Mucosa of stomach (tissue), 1 donor: ENCODE results near the gene PGRMC1.
"Not testable (repeated sequence)": the region's sequence is repeated elsewhere in the genome, so short reads cannot be mapped to it uniquely, and the experiment has no call there.

Experiments used
- H3K27me3 ChIP-seq: one replicate; pipeline ENCODE4 v1.7.0; 2013; ENCODE audit warnings: mild to moderate bottlenecking, low read length; ENCODE audit not compliant: control insufficient read depth, insufficient read depth
- H3K36me3 ChIP-seq: one replicate; pipeline ENCODE4 v1.7.0; 2013; ENCODE audit warnings: low read length; ENCODE audit not compliant: control insufficient read depth, insufficient read depth
- H3K4me1 ChIP-seq: one replicate; pipeline ENCODE4 v1.7.0; 2013; ENCODE audit warnings: mild to moderate bottlenecking, low read length; ENCODE audit not compliant: control insufficient read depth, insufficient read depth
- H3K4me3 ChIP-seq: one replicate; pipeline ENCODE4 v1.7.0; 2013; ENCODE audit warnings: low read length
- H3K9ac ChIP-seq: one replicate; pipeline ENCODE4 v1.7.0; 2013; ENCODE audit warnings: mild to moderate bottlenecking, low read length, moderate library complexity
- H3K9me3 ChIP-seq: one replicate; pipeline ENCODE4 v1.7.0; 2013; ENCODE audit warnings: mild to moderate bottlenecking, low read length, moderate library complexity; ENCODE audit not compliant: control insufficient read depth
- donor health status: Pancreatic carcinoma.

The PGRMC1 gene

DNA sequence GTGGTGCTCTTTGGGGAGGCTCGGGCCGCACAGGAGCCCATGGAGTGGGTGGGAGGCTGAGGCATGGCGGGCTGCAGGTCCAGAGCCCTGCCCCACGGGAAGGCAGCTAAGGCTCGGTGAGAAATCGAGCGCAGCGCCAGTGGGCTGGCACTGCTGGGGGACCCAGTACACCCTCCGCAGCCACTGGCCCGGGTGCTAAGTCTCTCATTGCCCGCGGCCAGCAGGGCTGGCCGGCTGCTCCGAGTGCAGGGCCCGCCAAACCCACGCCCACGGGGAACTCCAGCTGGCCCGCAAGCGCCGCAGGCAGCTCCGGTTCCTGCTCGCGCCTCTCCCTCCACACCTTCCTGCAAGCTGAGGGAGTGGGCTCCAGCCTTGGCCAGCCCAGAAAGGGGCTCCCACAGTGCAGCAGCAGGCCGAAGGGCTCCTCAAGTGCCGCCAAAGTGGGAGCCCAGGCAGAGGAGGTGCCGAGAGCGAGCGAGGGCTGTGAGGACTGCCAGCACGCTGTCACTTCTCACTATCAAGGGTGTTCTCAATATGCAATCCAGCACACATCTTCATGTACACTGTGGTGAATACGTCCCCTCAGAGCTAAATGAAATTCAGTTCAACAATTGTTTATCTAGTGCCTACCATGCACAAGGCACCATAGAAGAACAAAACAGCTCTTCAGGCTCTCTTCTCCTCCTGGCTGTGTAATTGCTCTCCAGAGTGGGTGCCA lies 25.0 kb upstream of the PGRMC1 start:
- H3K9me3 ChIP-seq, H3K4me3 ChIP-seq, H3K27me3 ChIP-seq, H3K36me3 ChIP-seq, H3K4me1 ChIP-seq, H3K9ac ChIP-seq: not testable (repeated sequence)

GRCh38 chrX:119211649-119212014 lies 24.5 kb upstream of the PGRMC1 start:
- Histone ChIP-seq H3K4me3 (no peak overlapping the region), H3K9me3 (no peaks in the 10 kb centered on the region), H3K36me3 (no peaks in the 10 kb centered on the region), H3K27me3 (no peaks in the 10 kb centered on the region), H3K4me1 (no peaks in the 10 kb centered on the region), H3K9ac (no peak overlapping the region)

- H3K4me1 ChIP-seq: no peaks in the 10 kb centered on the region
Measured at GRCh38 chrX:119218198-119218597, 17.9 kb upstream of the PGRMC1 start.

DNA sequence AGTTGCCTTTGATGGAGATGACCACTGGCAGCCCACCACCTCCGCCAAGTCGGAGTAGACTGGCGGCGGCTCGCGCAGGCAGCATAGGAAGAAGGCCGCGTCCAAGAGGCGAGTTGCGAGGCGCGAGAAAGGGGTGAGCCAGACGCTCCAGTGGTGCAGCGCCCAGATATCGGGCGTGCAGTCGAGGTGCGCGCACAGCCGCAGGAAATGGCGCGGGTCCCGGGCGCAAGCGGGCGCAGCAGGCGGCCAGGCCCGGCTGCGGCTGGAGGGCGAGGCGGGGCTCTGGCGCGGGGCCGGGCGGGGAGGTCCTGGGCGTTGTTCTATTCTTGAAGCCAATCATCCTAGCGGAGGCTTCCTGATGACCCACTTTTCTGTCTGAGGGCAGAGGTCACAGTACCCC lies 13.2 kb upstream of the PGRMC1 start:
- Histone ChIP-seq H3K4me1 (no peaks in the 10 kb centered on the region), H3K27me3 (no peaks in the 10 kb centered on the region), H3K4me3 (no peak overlapping the region), H3K36me3 (no peaks in the 10 kb centered on the region), H3K9ac (no peak overlapping the region), H3K9me3 (no peaks in the 10 kb centered on the region)

More at GRCh38 chrX:119218198-119218597, 17.9 kb upstream of the PGRMC1 start:
- Histone ChIP-seq H3K4me3 (no peak overlapping the region), H3K9me3 (no peaks in the 10 kb centered on the region), H3K27me3 (no peaks in the 10 kb centered on the region), H3K9ac (no peak overlapping the region), H3K36me3 (no peaks in the 10 kb centered on the region)

GRCh38 chrX:119223783-119224182 lies 12.3 kb upstream of the PGRMC1 start:
- no peaks in the 10 kb centered on the region for H3K9me3 ChIP-seq
- no peaks in the 10 kb centered on the region for H3K27me3 ChIP-seq
- H3K36me3 ChIP-seq: no peaks in the 10 kb centered on the region
- H3K4me1 ChIP-seq: no peaks in the 10 kb centered on the region
- no peak overlapping the region for H3K9ac ChIP-seq
- H3K4me3 ChIP-seq: no peak overlapping the region

GRCh38 chrX:119226446-119226845 lies 9.6 kb upstream of the PGRMC1 start:
- no peaks in the 10 kb centered on the region for H3K9me3 ChIP-seq
- H3K27me3 ChIP-seq: no peaks in the 10 kb centered on the region
- no peaks in the 10 kb centered on the region for H3K36me3 ChIP-seq
- H3K4me1 ChIP-seq: no peaks in the 10 kb centered on the region
- H3K4me3 ChIP-seq: no peak overlapping the region
- H3K9ac ChIP-seq: no peak overlapping the region

DNA sequence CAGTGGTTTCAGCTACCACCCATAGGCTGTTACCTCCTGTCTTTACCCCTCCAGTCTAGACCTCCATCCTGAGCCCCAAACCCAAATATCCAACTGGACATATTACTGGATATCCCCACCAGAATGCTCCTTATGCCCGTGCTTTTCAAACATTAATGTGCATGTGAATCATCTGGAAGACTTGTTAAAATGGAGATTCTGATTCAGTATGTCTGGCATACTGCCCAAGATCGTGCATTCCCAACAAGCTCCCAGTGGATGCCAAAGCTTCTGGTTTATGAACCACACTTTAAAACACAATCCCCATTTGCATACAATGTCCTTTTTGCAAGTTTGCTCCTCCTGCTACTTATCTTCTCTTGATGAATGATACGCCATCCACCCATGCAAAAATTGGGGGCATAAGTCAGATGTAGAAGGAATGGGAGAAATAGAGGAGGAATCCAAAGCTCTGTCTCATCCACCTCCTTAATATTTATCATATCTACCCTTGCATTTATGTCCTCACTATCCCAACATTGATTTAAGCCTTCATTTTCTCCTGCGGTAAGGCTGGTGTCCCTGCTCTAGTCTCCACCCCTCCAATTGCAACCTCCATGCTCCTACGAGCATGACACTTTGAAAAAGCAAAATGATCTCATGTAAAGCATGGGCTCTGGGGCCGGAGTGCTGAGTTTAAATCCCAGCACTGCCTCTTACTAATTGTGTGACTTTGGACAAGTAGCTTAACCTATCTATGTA lies 7.4 kb upstream of the PGRMC1 start:
- H3K27me3 ChIP-seq: no peaks in the 10 kb centered on the region

DNA sequence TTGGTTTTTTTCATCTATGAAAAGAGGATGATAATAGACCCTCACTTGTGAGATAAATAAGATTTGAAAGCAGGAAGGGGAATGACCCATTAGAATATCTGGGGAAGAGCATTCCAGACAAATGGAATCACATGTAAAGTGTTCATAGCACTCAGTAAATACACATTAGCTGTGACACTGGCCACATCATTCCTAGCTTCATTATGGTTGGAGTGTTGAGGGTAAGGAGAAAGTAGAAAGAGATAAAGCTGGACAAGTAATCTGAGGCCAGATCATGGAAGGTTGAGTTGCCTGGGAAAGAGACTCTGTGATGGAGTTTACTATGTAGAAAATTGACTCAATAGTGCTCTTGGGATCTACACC lies 6.9 kb upstream of the PGRMC1 start:
- H3K9ac ChIP-seq: no peak overlapping the region

More for the DNA sequence above, 7.4 kb upstream of the PGRMC1 start:
- H3K9ac ChIP-seq: no peak overlapping the region
- no peaks in the 10 kb centered on the region for H3K36me3 ChIP-seq
- no peaks in the 10 kb centered on the region for H3K9me3 ChIP-seq
- H3K4me1 ChIP-seq: no peaks in the 10 kb centered on the region
- H3K4me3 ChIP-seq: no peak overlapping the region

DNA sequence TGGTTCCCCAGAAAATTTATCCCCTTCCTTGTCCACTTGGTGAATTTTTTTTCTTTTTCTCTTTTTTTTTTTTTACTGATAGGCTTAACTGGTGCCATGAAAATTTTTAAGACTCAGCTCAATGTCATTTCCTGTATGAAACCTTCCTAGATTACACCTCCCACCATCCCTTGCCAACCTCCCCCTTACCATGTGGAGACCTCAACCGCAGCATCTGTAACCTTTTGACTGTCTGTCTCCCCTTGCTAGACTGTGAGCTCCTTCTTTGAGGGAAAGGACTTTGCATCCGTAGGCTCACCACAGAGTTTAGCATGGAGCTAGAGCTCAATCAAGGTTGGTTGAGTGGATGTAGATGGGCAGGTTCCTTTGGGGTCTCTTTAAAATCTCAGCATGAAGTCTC lies 5.2 kb upstream of the PGRMC1 start:
- Histone ChIP-seq H3K36me3 (no peaks in the 10 kb centered on the region), H3K9ac (no peak overlapping the region), H3K27me3 (no peaks in the 10 kb centered on the region), H3K4me1 (no peaks in the 10 kb centered on the region), H3K4me3 (no peak overlapping the region), H3K9me3 (no peaks in the 10 kb centered on the region)

More for the DNA sequence above, 6.9 kb upstream of the PGRMC1 start:
- no peaks in the 10 kb centered on the region for H3K9me3 ChIP-seq
- no peak overlapping the region for H3K4me3 ChIP-seq
- H3K4me1 ChIP-seq: no peaks in the 10 kb centered on the region
- no peaks in the 10 kb centered on the region for H3K36me3 ChIP-seq
- no peaks in the 10 kb centered on the region for H3K27me3 ChIP-seq

DNA sequence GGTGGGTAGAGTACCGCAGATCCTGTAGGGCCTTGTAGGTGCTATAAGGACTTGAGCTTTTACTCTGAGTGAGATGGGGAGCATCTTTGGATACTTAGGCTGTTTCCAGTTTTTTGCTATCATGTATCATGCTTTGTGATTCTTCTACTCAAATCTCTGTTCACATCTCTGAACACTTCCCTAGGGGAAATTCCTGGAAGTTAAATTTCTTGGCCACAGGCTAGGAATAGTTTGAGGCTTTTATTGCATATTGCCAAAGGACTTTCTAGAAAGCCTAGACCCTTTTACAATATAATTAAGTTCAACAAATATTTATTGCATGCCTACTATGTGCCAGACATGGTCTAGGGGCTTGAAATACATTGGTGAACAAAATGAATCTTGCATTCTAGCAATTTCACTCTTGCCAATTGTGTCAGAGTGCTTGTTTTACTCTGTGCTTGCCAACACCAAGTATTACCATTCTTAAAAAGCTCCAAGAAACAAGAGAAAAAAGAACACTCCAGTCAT lies 4.1 kb upstream of the PGRMC1 start:
- no peak overlapping the region for H3K4me3 ChIP-seq
- no peaks in the 10 kb centered on the region for H3K27me3 ChIP-seq
- H3K9ac ChIP-seq: no peak overlapping the region
- H3K9me3 ChIP-seq: no peaks in the 10 kb centered on the region
- H3K36me3 ChIP-seq: no peaks in the 10 kb centered on the region
- no peaks in the 10 kb centered on the region for H3K4me1 ChIP-seq

DNA sequence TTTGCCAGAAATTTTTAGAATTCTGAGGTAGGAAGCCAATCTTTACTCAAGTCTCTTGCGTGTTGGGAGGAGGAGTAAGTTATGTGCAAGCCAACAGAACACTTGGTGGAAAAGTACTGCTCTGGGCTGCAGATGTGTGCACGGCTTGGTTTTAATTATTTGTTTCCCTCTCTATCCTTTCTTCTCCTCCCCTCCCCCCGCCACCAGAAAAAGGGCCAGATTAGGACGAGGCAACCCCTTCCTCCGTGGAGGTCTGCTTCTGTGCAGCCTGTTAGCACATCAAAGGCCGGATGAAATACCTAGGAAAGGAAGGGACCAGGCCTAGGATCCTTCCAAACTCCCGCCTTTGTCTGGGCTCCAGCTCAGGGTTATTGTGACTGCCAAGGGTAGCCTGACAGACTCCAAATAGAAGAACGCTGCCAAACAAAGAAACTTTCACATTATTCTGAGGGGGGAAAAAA lies 1.0 kb upstream of the PGRMC1 start:
- H3K36me3 ChIP-seq: no peaks in the 10 kb centered on the region
- H3K27me3 ChIP-seq: no peaks in the 10 kb centered on the region
- no peaks in the 10 kb centered on the region for H3K4me1 ChIP-seq
- H3K9ac ChIP-seq: no peak overlapping the region
- no peak overlapping the region for H3K4me3 ChIP-seq
- no peaks in the 10 kb centered on the region for H3K9me3 ChIP-seq
